HL-60/S4 (cell line): Measurements from ENCODE around the gene LMO2.

Experiments used
- in situ Hi-C: fragments of 300-500 bp; cut with MboI; formaldehyde crosslinking; loops from 2 replicates; pipeline ENCODE4 v1.14.3; 2022; ENCODE audit warnings: low sequenced_read_pairs

The LMO2 gene

DNA sequence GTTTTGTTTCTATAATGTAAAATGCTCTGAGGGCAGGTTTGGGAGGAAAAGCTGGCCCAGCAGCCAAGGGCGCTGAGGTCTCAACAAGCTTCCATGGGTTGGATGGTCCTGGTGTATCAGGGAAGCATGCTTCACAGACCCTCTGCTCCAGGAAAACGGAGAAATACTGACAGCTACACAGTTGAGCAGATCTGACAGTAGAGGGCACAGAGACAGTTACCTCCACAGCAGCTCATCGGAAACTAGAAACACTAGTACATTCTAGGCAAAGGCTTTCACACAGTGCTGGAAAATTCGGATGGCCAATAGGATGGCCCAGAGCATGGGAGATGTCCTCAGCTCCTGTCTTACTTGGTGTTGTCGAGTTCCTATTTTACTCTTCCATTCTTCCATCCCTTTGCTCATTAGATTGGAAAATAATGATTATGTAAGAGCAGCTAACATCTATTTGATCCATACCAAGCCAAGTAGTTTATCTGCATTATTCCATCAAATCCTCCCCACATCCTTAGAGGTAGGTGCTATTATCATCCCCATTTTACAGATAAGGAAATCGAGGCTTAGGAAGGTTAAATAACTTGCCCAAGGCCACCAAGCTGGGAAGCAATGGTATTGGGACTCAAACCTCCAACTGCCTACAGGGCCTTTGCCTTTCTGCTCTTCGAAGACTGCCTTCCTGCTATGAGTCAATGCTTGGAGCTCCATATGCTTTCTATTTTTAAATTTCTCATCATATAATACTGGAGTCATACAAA is 28.3 kb downstream of the LMO2 start:
- in situ Hi-C loops = no loop called here

GRCh38 chr11:33861941-33862589 is 29.8 kb downstream of the LMO2 start:
- in situ Hi-C loops = no loop called here

DNA sequence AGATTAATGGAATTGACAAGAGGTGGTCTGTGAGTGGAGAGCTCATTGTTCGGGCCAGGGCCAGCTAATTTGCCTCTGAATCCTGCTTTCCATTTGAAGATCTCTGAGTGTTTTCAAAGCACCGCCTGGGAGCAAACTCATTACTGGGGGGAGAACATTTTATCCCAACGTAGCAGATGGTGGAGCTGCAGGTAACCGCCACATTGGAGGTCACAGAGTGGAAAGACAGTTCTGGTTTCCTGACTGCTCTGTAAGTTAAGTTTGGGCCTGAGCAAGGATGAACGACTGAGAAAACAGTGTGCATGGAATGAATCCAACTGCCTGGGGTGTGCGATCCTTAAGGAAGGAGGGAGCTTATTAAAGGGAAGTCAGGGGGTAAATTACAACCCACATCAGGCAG is 30.5 kb downstream of the LMO2 start:
- in situ Hi-C loops = no loop called here

- in situ Hi-C loops = no loop called here
Observed at GRCh38 chr11:33860926-33861325, 30.9 kb downstream of the LMO2 start.

DNA sequence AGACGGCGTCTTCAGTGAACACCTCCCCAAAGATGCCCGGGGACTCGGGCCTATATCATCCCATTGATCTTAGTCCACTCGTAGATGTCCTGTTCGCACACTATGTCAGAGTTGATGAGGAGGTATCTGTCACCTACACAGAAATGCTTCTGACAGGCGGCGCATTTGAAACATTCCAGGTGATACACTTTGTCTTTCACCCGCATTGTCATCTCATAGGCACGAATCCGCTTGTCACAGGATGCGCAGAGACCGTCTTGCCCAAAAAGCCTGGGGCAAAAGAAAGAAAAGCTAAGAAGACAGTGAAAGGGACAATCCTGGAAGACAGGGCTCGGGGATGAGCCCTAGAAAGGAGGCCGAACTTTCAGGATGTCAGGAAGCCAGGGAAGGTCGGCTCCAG is 32.6 kb downstream of the LMO2 start:
- in situ Hi-C loops = loop anchor here (5.0 kb wide), 1 partner anchor 113 kb away; no protein-coding TSS in a partner anchor

DNA sequence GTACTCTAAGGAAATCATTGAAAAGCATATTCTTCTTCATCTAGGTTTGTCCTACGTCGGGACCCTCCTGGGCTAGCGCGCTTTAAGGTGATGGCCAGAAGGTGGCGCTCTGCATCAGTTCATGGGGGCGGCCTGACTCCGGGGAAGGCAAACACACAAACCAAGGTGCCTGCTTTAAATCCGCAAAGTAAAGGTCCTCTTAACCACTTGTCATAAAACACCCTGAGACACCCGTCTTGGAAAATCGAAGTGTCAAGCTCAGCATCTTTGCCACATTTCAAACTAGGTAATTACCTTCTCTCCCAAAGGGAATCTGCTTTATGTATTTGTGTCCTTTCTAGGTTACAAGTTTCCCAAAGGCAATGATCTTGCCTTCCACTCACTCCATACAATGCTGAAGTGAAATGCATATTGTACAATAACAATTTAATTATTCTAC is 33.9 kb downstream of the LMO2 start:
- in situ Hi-C loops = loop anchor here (5.0 kb wide), 1 partner anchor 114 kb away; no protein-coding TSS in a partner anchor

- in situ Hi-C loops = loop anchor here (5.0 kb wide), 1 partner anchor 117 kb away; no protein-coding TSS in a partner anchor
Observed at GRCh38 chr11:33855500-33855899, 36.4 kb downstream of the LMO2 start.

DNA sequence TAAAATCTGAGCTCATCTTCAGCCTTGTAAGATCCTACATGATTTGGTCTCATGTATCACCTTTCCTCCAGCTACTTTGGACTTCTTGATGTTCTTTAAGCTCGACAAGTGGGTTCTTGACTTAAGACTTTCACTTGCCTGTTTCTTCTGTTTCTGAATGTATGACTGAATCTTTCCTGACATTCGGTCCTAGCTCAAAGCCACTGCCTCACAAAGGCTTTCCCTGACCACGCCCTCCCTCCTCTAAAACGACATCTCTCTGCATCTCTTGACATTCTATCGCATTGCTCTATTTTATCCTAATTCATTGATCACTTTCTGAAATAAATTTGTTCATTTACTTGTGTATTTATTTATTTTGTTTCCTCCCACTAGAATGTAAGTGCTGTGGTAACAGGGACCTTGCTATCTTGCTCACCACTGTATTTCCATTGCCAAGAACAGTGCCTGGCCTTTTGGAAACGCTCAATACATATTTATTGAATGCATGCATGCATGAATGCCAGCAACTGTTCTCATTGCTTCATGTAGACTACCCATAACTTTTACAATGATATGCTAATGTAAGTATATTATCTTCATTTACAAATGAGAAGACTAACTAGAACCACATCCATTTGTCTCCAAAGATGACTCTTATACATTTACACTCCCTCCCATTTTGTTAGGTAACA is 43.0 kb downstream of the LMO2 start:
- in situ Hi-C loops = loop anchor here (25.0 kb wide), 3 partner anchors 313 to 638 kb away; partner anchors contain the start of gene ABTB2

DNA sequence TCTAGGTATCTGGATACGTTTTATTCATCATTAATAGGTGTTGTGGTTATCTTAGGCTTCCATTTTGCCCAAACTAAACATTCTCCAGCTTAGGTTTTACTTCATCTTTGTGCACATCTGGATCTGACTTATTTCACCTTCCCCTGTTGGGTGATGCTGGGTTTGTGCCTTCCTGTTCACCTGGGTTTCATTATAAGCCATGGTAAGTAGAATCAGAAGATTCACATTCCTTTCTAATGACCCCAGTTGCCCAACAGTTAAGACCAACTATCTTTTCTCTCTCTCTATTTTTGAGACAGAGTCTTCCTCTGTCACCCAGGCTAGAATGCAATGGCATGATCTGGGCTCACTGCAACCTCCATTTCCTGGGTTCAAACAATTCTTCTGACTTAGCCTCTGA is 44.6 kb downstream of the LMO2 start:
- in situ Hi-C loops = loop anchor here (25.0 kb wide), 3 partner anchors 315 to 640 kb away; partner anchors contain the start of gene ABTB2

DNA sequence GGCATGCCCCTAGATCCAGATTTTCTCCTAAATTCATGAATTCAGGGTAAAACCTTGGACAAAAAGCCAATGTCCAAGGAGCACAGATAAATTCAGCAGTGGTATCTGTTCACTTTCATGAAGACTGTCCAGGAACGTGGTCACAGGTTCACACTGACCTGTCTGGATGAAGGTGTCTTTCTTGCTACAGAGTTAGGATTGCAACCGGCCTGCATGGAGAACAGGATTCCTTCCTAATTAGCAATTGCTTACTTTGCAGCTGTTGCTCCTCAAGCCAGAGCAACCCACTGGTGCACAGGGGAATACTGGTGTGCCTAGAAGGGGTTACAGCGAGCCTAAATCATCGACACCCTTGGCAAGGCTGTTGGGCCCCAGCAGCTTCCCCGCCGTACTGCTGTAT is 47.6 kb downstream of the LMO2 start:
- in situ Hi-C loops = loop anchor here (25.0 kb wide), 3 partner anchors 318 to 643 kb away; partner anchors contain the start of gene ABTB2

- in situ Hi-C loops = loop anchor here (25.0 kb wide), 3 partner anchors 319 to 644 kb away; partner anchors contain the start of gene ABTB2
Observed at GRCh38 chr11:33843018-33843417, 48.9 kb downstream of the LMO2 start.

GRCh38 chr11:33842236-33842915 is 49.5 kb downstream of the LMO2 start:
- in situ Hi-C loops = loop anchor here (25.0 kb wide), 3 partner anchors 320 to 645 kb away; partner anchors contain the start of gene ABTB2

- in situ Hi-C loops = loop anchor here (25.0 kb wide), 3 partner anchors 324 to 649 kb away; partner anchors contain the start of gene ABTB2
Observed at GRCh38 chr11:33838234-33838633, 53.6 kb downstream of the LMO2 start.

DNA sequence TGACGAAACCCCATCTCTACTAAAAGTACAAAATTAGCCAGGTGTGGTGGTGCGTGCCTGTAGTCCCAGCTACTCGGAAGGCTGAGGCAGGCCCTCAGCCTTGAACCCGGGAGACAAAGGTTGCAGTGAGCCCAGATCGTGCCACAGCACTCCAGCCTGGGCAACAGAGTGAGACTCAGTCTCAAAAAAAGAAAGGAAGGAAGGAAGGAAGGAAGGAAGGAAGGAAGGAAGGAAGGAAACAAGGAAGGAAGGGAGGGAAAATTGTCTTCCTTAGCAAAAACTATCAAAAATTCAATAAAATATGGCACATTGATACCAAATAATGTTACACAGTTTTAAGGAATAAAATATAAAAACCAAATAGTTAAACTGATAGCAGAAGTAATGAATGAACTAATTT is 54.5 kb downstream of the LMO2 start:
- in situ Hi-C loops = loop anchor here (25.0 kb wide), 3 partner anchors 325 to 650 kb away; partner anchors contain the start of gene ABTB2

- in situ Hi-C loops = loop anchor here (25.0 kb wide), 3 partner anchors 327 to 652 kb away; partner anchors contain the start of gene ABTB2
Observed at GRCh38 chr11:33835143-33835878, 56.6 kb downstream of the LMO2 start.

DNA sequence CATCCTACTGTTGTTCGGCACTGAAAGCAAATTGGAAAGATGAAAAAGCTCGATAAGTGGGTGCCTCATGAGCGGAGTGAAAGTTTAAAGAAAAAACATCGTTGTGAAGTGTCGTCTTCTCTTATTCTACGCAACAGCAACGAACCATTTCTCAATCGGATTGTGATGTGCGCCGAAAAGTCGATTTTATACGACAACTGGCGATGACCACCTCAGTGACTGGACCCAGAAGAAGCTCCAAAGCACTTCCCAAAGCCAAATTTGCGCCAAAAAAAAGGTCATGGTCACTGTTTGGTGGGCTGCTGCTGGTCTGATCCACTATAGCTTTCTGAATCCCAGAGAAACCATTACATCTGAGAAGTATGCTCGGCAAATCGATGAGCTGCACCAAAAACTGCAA is 59.2 kb downstream of the LMO2 start:
- in situ Hi-C loops = loop anchor here (25.0 kb wide), 3 partner anchors 330 to 655 kb away; partner anchors contain the start of gene ABTB2

DNA sequence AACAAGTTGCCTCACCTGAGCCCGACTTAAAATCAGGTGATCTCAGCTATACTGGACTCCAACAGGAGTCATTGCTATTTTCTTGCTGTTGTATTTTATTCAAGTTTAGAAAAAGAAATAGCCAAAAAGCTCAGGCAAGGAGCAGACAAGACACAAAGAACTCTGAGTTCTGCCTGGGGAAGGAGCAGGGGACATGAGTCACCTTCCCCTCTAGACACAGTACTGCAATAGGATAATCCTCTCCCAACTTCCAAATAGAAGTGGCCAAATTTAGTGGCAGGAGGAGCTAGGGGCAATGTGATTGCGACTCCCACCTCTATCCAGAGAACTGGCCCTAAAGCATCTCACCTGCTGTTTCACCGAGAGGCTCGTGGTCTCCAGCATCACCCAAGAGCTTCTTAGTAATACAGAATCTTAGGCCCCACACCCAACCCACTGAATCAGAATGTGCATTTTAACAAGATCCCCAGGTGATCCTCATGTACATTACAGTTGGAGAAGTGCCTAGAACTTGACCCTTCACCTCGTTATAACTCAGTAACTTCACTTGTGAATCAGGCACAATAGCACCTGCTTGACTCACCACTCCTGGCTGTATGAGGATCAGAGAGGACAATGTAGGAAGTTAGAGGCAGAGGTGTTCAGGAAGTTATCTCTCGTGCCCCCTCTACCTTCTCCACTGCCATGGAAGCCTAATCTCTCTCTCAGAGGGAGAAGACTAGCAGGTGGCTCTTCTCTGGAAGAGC is 60.8 kb downstream of the LMO2 start:
- in situ Hi-C loops = loop anchor here (25.0 kb wide), 3 partner anchors 331 to 656 kb away; partner anchors contain the start of gene ABTB2

DNA sequence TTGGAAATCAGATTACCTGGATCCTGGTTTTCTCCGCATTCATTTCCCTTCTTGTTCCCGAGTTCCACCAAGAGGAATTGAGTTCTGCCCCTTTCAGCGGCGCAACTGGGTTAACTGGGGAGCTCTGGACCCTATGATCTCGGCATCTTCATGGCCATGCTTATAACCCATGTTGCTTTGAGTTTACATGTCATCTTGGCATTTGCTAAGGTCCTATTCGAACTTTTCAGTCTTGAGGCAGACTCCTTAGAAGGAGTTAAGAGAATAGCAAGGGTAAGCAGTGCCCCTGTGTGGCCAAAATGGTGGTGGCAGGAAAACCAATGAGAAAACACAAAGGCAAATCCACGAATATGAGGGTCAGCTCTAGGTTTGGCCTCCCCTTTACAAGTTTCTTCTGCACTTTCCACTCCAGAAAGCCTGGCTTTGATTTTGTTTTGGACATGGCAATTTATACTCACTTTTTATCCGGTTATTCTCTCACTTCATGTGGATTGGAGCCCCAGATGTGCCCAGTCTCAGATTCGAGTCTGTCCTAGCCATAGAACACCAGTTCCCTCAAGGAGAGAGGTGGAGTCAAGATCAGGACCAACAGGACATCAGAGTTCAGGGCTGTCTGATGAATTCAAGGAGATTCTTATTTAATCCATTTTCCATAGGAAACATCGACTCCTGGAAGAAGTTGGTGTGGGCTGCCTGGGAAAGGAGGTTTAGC is 62.3 kb downstream of the LMO2 start:
- in situ Hi-C loops = loop anchor here (25.0 kb wide), 3 partner anchors 333 to 658 kb away; partner anchors contain the start of gene ABTB2
